K562 (cell line): ENCODE data around the gene VPS13D. TPM values are rescaled to one million over a fixed set of nuclear protein-coding genes. Genes with fewer than 3 reads are reported as not detected.

ENCODE experiments used
- ATAC-seq: fragments of 200-7000 bp; cut with Tn5 transposase; 3 replicates; pipeline ENCODE4 v1.9.1; 2020; ENCODE audit warnings: moderate library complexity
- BruUV-seq: library from RNA; stranded (reverse); fragments of 400-500 nt; replicated peaks from 2 replicates; lab custom pipeline; 2021; lab: Mats Ljungman, UMichigan
- CTCF ChIA-PET: fragments of 300-600 bp; formaldehyde crosslinking; extraction: SDS; loops from one replicate; lab custom pipeline; 2021; ENCODE audit warnings: low intra/inter-chr PET ratio; lab: Yijun Ruan, JAX
- POLR2A ChIA-PET: fragments of 300-600, 350-650 bp; sonication (Branson Sonifier 250); formaldehyde crosslinking; extraction: SDS; loops from one replicate; lab custom pipeline; 2021; ENCODE audit warnings: antibody characterized with exemption, inconsistent platforms; lab: Yijun Ruan, JAX
- DNase-seq, 4 experiments: peaks; one replicate each; pipeline versions ENCODE4 v3.0.0 to v3.0.0-alpha.2; 2011 to 2018; ENCODE audit warnings: low spot score in 3 of 4, mixed read lengths in 3 of 4; ENCODE audit errors: extremely low read depth in 1 of 4
- FAIRE-seq: peaks from 2 replicates; lab custom pipeline; 2011; peaks lifted over from hg19 to GRCh38; lab: Jason Lieb, UNC
- H2AFZ ChIP-seq: 2 replicates; pipeline ENCODE4 v1.6.0; 2011; ENCODE audit warnings: low read depth, low read length, control low read depth, inconsistent platforms
- H3K27ac ChIP-seq: fragments of 200-600 bp; 3 replicates; pipeline ENCODE4 v1.8.0; 2011; ENCODE audit warnings: low read depth, mild to moderate bottlenecking, control low read depth, inconsistent platforms, low read length, moderate library complexity, mixed read lengths; ENCODE audit errors: extremely low read depth
- H3K27me3 ChIP-seq, 2 experiments: fragments of 300-600 bp in 1 of 2; 2 replicates in 1 of 2; 3 replicates in 1 of 2; pipeline versions ENCODE4 v1.6.0 to v1.8.0; 2011; ENCODE audit warnings: inconsistent platforms in 2 of 2, low read length in 2 of 2, mild to moderate bottlenecking in 1 of 2, mixed read lengths in 1 of 2, moderate library complexity in 1 of 2; ENCODE audit not compliant: control insufficient read depth in 2 of 2, insufficient read depth in 2 of 2
- H3K36me3 ChIP-seq: fragments of 300-600 bp; 3 replicates; pipeline ENCODE4 v1.8.0; 2011; ENCODE audit warnings: mild to moderate bottlenecking, low read length, inconsistent platforms; ENCODE audit not compliant: control insufficient read depth, insufficient read depth
- H3K4me1 ChIP-seq, 2 experiments: fragments of 200-600 bp in 1 of 2; replicated peaks in 1 of 2; 2 replicates in 1 of 2; 3 replicates in 1 of 2; pipeline versions ENCODE4 v1.5.1 to v1.8.0; 2011; ENCODE audit warnings: inconsistent platforms in 2 of 2, low read length in 2 of 2, mild to moderate bottlenecking in 1 of 2, mixed read lengths in 1 of 2, moderate library complexity in 1 of 2; ENCODE audit not compliant: control insufficient read depth in 2 of 2, insufficient read depth in 2 of 2
- H3K4me2 ChIP-seq: 2 replicates; pipeline ENCODE4 v1.6.1; 2011; ENCODE audit warnings: low read length, control low read depth, inconsistent platforms, mixed read lengths; ENCODE audit not compliant: insufficient read depth
- H3K4me3 ChIP-seq: fragments of 200-600 bp; sonication (generic), shearing (Covaris generic); 2 replicates; pipeline ENCODE4 v1.5.1; 2016; ENCODE audit warnings: control low read depth, inconsistent platforms
- H3K79me2 ChIP-seq: fragments of 200-600 bp; 3 replicates; pipeline ENCODE4 v1.8.0; 2011; ENCODE audit warnings: low read length, inconsistent platforms; ENCODE audit not compliant: control insufficient read depth, insufficient read depth
- H3K9ac ChIP-seq, 2 experiments: 2 replicates each; pipeline versions ENCODE4 v1.6.0 to v1.6.1; 2011; ENCODE audit warnings: low read depth in 2 of 2, low read length in 2 of 2, control low read depth in 1 of 2, inconsistent platforms in 1 of 2, mild to moderate bottlenecking in 1 of 2, mixed read lengths in 1 of 2; ENCODE audit not compliant: insufficient read depth in 1 of 2
- H3K9me1 ChIP-seq: one replicate; pipeline ENCODE4 v1.6.0; 2011; ENCODE audit warnings: inconsistent platforms, mild to moderate bottlenecking, low read length, moderate library complexity; ENCODE audit not compliant: control insufficient read depth, insufficient read depth
- H3K9me3 ChIP-seq: replicated peaks from 2 replicates; pipeline ENCODE4 v1.5.1; 2011; ENCODE audit warnings: low read depth, low read length, inconsistent platforms; ENCODE audit not compliant: control insufficient read depth, insufficient read depth
- H4K20me1 ChIP-seq: replicated peaks from 2 replicates; pipeline ENCODE4 v1.6.1; 2011; ENCODE audit warnings: low read length, inconsistent platforms, mixed read lengths; ENCODE audit not compliant: control insufficient read depth, insufficient read depth
- ATF7 ChIP-seq: fragments of 450-650 bp; IDR thresholded peaks from 2 replicates; pipeline ENCODE4 v1.7.1; 2014; ENCODE audit warnings: mild to moderate bottlenecking, moderate library complexity
- BCL6 ChIP-seq: fragments of 250-450 bp; sonication (Bioruptor Pico); IDR thresholded peaks from 2 replicates; pipeline ENCODE4 v1.4.0; 2020
- CAMTA2 ChIP-seq: fragments of 250-450 bp; sonication (Bioruptor Pico); conservative IDR thresholded peaks from 2 replicates; pipeline ENCODE4 v1.5.1; 2022
- KDM4B ChIP-seq, 2 experiments: fragments of 450-650 bp in 1 of 2; sonication (generic) in 1 of 2; IDR thresholded peaks; 2 replicates each; pipeline ENCODE4 v1.6.1; 2016 to 2017; ENCODE audit warnings: borderline replicate concordance in 2 of 2, antibody characterized with exemption in 1 of 2, low read depth in 1 of 2, mild to moderate bottlenecking in 1 of 2
- MCM3 ChIP-seq: fragments of 450-650 bp; IDR thresholded peaks from 2 replicates; pipeline ENCODE4 v1.6.1; 2016
- TEAD4 ChIP-seq, 2 experiments: sonication (generic) in 1 of 2; formaldehyde crosslinking in 1 of 2; IDR thresholded peaks; 2 replicates each; pipeline versions ENCODE4 v1.6.1 to v1.8.0; 2012 to 2022; ENCODE audit warnings: borderline replicate concordance in 1 of 2, inconsistent platforms in 1 of 2, low read length in 1 of 2, mild to moderate bottlenecking in 1 of 2, missing genetic modification reagents in 1 of 2
- USF2 ChIP-seq: sonication (generic); formaldehyde crosslinking; IDR thresholded peaks from 2 replicates; pipeline ENCODE4 v1.5.0; 2020; ENCODE audit warnings: missing genetic modification reagents
- YBX1 ChIP-seq: fragments of 450-650 bp; IDR thresholded peaks from 2 replicates; pipeline ENCODE4 v1.7.1; 2016; ENCODE audit warnings: mild to moderate bottlenecking
- ZFP30 ChIP-seq: fragments of 250-450 bp; sonication (Bioruptor Pico); IDR thresholded peaks from 2 replicates; pipeline ENCODE4 v1.8.0; 2022; ENCODE audit warnings: moderate library complexity, mild to moderate bottlenecking, inconsistent platforms, borderline replicate concordance
- WGBS: fragments of 100-300 bp; shearing (Covaris generic); methylation state at CpG from one replicate; pipeline ENCODE4 v1.1.6; 2016; ENCODE audit warnings: low coverage, mixed read lengths; ENCODE audit not compliant: insufficient coverage; ENCODE audit errors: missing lambda C conversion rate; 5-methylcytosine and 5-hydroxymethylcytosine counted together
- in situ Hi-C: fragments of 300-500 bp; cut with MboI; formaldehyde crosslinking; loops from 4 replicates; pipeline ENCODE4 v1.15.0; 2018; ENCODE audit warnings: inconsistent platforms, mixed read lengths
- intact Hi-C: fragments of 100-400 bp; cut with micrococcal nuclease; formaldehyde crosslinking; loops from 2 replicates; pipeline ENCODE4 v1.14.2; 2022
- polyA plus RNA-seq, 8 experiments: library from polyadenylated mRNA; depleted of rRNA in 4 of 8; stranded (reverse) in 5 of 8; unstranded in 3 of 8; fragments of >200 nt; fragmentation: Nextera tagmentation in 2 of 8; fragmentation: Illumina TruSeq in 1 of 8; extraction: Ambion mirVana in 2 of 8; extraction: Trizol in 1 of 8; gene quantifications; 2 replicates each; pipeline versions ENCODE4 v1.2.1 to v1.2.3, GENCODE V29; 2011 to 2014; ENCODE audit warnings: inconsistent platforms in 1 of 8, missing spikeins in 1 of 8
- total RNA-seq, 7 experiments: library from RNA; depleted of rRNA in 6 of 7; stranded (reverse); fragments of >200 nt in 6 of 7; fragmentation: Illumina TruSeq in 2 of 7; extraction: Trizol in 2 of 7; gene quantifications; 2 replicates each; pipeline versions ENCODE4 v1.2.1 to v1.2.3, GENCODE V29; 2011 to 2021; ENCODE audit warnings: low replicate concordance in 1 of 7

Gene VPS13D
- total and polyA plus RNA-seq, 9 of the 15 experiments (the other 6 are each of a cell fraction or from before 2014, with no cell fraction given): 6.1 to 51.5 (median 38.5) TPM

- H3K4me1 ChIP-seq: peaks cover 20 to 28% of the 10 kb centered on the region in 2 experiments; a peak in 4 of 5 replicates
- no peaks in the 10 kb centered on the region for H3K79me2 ChIP-seq
- H4K20me1 ChIP-seq: no peaks in the 10 kb centered on the region
- TF ChIP-seq TEAD4 (IDR thresholded peaks at IDR 0.05; ENCODE audit: low read length) (no peak), TEAD4 (CRISPR knock-in tag; IDR thresholded peaks at IDR 0.05; ENCODE audit: borderline replicate concordance) (no peak), CAMTA2 (CRISPR knock-in tag) (no peak), BCL6 (CRISPR knock-in tag) (no peak), YBX1 (no peak), USF2 (no peak), ZFP30 (CRISPR knock-in tag) (no peak), MCM3 (no peak), ATF7 (no peak), KDM4B (IDR thresholded peaks at IDR 0.05; ENCODE audit: borderline replicate concordance in 2 of 2, low read depth in 1 of 2) (no peak)
- no peak for DNase-seq
- intact Hi-C loops (no loop called here), in situ Hi-C loops (no loop called here)
- WGBS: 63% methylated on average over 2 of the region's 2 CpGs
- H3K9ac ChIP-seq: no peak overlapping the region
- no TSS peak for BruUV-seq
- H3K27ac ChIP-seq: no peak overlapping the region; the same call in 2 of the 3 replicates
- H3K9me3 ChIP-seq: peaks cover 29% of the 10 kb centered on the region
- H3K4me3 ChIP-seq: no peak overlapping the region
- no peak for ATAC-seq
- H2AFZ ChIP-seq: no peak overlapping the region
- FAIRE-seq: no peak
- H3K27me3 ChIP-seq: no peaks in the 10 kb centered on the region
- H3K9me1 ChIP-seq: no peaks in the 10 kb centered on the region
- CTCF ChIA-PET: no interaction called here
- H3K36me3 ChIP-seq: no peaks in the 10 kb centered on the region
- H3K4me2 ChIP-seq: no peak overlapping the region
- POLR2A ChIA-PET: interaction anchor here (0.6 to 1.0 kb wide), 2 partner anchors 18 to 55 kb away, joined by 3 read pairs; no protein-coding TSS in a partner anchor
Observed at GRCh38 chr1:12220890-12221289, 8.9 kb upstream of the VPS13D start.
